H1 (cell line): ENCODE data around the gene ZFTA. TPM values are rescaled to one million over a fixed set of nuclear protein-coding genes. Genes with fewer than 3 reads are reported as not detected.

Experiments used
- CHD7 ChIP-seq: fragments of 300-600 bp; sonication (generic); IDR thresholded peaks from 2 replicates; pipeline ENCODE4 v1.7.1; 2012; ENCODE audit warnings: low read length, moderate library complexity, mild to moderate bottlenecking, inconsistent platforms; ENCODE audit not compliant: insufficient replicate concordance
- GTF2F1 ChIP-seq: IDR thresholded peaks from 2 replicates; pipeline ENCODE4 v1.6.1; 2012; ENCODE audit warnings: low read depth, low read length, improper control_type of control experiment, borderline replicate concordance
- JUND ChIP-seq: IDR thresholded peaks from 2 replicates; pipeline ENCODE4 v1.6.1; 2011; ENCODE audit warnings: mild to moderate bottlenecking, improper control_type of control experiment, low read length
- POU5F1 ChIP-seq: IDR thresholded peaks from 2 replicates; pipeline ENCODE4 v1.6.1; 2011; ENCODE audit warnings: low read depth, mild to moderate bottlenecking, low read length, moderate library complexity
- RAD21 ChIP-seq, 2 experiments: IDR thresholded peaks in 1 of 2; conservative IDR thresholded peaks in 1 of 2; 2 replicates each; pipeline ENCODE4 v1.6.1; 2011; ENCODE audit warnings: low read depth in 2 of 2, low read length in 2 of 2, improper control_type of control experiment in 1 of 2, inconsistent platforms in 1 of 2, mild to moderate bottlenecking in 1 of 2, moderate library complexity in 1 of 2
- RXRA ChIP-seq: IDR thresholded peaks from 2 replicates; pipeline ENCODE4 v1.6.1; 2011; ENCODE audit warnings: low read depth, mild to moderate bottlenecking, low read length, moderate library complexity; ENCODE audit not compliant: insufficient read depth
- SP2 ChIP-seq: IDR thresholded peaks from 2 replicates; pipeline ENCODE4 v1.6.1; 2012; ENCODE audit warnings: mild to moderate bottlenecking, low read length, inconsistent platforms
- USF2 ChIP-seq: IDR thresholded peaks from 2 replicates; pipeline ENCODE4 v1.6.1; 2011; ENCODE audit warnings: low read length, improper control_type of control experiment
- polyA plus RNA-seq, 7 experiments: library from polyadenylated mRNA; depleted of rRNA in 3 of 7; stranded (reverse) in 5 of 7; unstranded in 2 of 7; fragments of >200 nt in 5 of 7; fragments of 200-250 nt in 2 of 7; gene quantifications; 1 replicate in 5 of 7; 2 replicates in 1 of 7; 4 replicates in 1 of 7; pipeline versions ENCODE4 v1.2.1 to v1.2.3, GENCODE V29; 2011 to 2013; ENCODE audit warnings: missing spikeins in 2 of 7, mixed read lengths in 2 of 7
- total RNA-seq: library from RNA; stranded (reverse); fragmentation: NEBNext Ultra II Directional; extraction: Animal tissue kit (Norgen Biotek cat#: 25700); gene quantifications from 2 replicates; pipeline ENCODE4 v1.2.1, GENCODE V29; 2021

ZFTA gene
- total and polyA plus RNA-seq, 2 of the 8 experiments (the other 6 are each of a cell fraction or from before 2014, with no cell fraction given), result 9.5 to 34.0 TPM

DNA sequence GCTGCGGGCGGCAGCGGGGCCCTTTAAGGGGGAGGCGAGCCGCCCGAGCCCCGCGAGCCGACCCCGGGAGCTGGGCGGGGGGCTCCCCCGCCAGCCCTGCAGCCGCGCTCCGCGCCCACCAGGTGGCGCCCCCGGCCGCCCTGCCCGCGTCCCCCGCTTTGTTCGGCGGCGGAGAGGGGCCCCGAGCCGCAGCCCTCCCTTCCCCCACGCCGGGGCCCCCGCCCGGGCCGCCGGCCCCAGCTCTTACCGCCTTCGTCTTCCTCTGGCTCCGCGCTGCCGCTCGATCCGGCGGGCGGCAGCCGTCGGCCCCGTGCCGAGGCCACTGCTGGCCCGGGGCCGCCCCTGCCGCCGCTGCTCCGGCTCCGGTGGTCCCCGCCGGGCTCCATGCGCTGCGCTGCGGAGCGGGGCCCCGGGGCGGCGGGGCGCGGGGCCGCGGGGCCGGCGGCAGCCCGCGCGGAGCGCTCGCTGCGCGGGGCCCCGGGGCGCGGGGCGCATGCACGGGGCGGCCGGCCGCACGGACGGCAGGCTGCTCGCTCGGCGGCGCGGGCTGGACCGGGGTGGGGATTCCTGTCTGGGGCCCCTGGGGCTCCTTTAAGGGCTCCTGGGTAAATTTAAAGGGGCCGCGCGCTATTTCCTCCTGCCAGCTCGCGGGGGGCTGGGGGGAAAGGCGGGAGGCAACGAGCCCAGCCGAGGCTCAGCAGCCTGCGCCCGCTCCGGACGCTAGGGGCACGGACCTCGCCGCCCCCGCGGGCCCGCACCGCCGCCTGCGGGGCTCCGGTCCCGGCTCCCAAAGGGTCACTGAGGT, at the start of gene ZFTA (continued):
- no peak for TF ChIP-seq RXRA
- no peak for TF ChIP-seq CHD7
- no peak for TF ChIP-seq GTF2F1
- TF ChIP-seq JUND, result no peak
- TF ChIP-seq POU5F1, result no peak
- TF ChIP-seq SP2, result no peak
- no peak for TF ChIP-seq USF2
- TF ChIP-seq RAD21 (IDR thresholded peaks at IDR 0.05 in 1 of 2, conservative IDR thresholded peaks at IDR 0.05 in 1 of 2; ENCODE audit: low read depth in 2 of 2, low read length in 2 of 2), result peak; percentile 55 to 78; a peak in 3 of 4 replicates
- TF ChIP-seq, all 59 proteins: peak for 13
